Tibial artery (tissue), 4 donors: Measurements from ENCODE around the gene C6orf89.
A peak's percentile ranks its signal among the peaks of the same experiment; 100 is the strongest.

ENCODE experiments used
- DNase-seq, 2 donors: peaks; one replicate each; pipeline ENCODE4 v3.0.0-alpha.2; 2019
- H3K27ac ChIP-seq, 2 donors: fragments of 200-600 bp; sonication (generic) in 1 of 2; 1 replicate in 1 of 2; 2 replicates in 1 of 2; pipeline ENCODE4 v1.5.1; 2018 to 2019; ENCODE audit warnings: mild to moderate bottlenecking in 1 of 2
- H3K27me3 ChIP-seq, 2 donors: fragments of 200-600 bp; sonication (generic) in 1 of 2; one replicate each; pipeline versions ENCODE4 v1.5.1 to v1.6.0; 2016 to 2019
- H3K36me3 ChIP-seq, 3 donors: fragments of 200-600 bp; sonication (generic) in 2 of 3; one replicate each; pipeline ENCODE4 v1.5.1; 2016 to 2019; ENCODE audit warnings: mild to moderate bottlenecking in 2 of 3
- H3K4me1 ChIP-seq, 4 donors: fragments of 200-600 bp; sonication (generic) in 2 of 4; 1 replicate in 3 of 4; 2 replicates in 1 of 4; pipeline ENCODE4 v1.5.1; 2016 to 2019
- H3K4me3 ChIP-seq, 2 donors: fragments of 200-600 bp; sonication (generic) in 1 of 2; 1 replicate in 1 of 2; 2 replicates in 1 of 2; pipeline ENCODE4 v1.5.1; 2018 to 2019; ENCODE audit warnings: mild to moderate bottlenecking in 2 of 2
- H3K9me3 ChIP-seq, 3 donors: fragments of 200-600 bp; sonication (generic) in 1 of 3; one replicate each; pipeline ENCODE4 v1.5.1; 2016 to 2019
- CTCF ChIP-seq, 2 experiments: fragments of 200-600 bp in 1 of 2; fragments of 450-650 bp in 1 of 2; IDR thresholded peaks; one replicate each; pipeline ENCODE4 v1.5.1; 2017 to 2019; ENCODE audit warnings: antibody characterized with exemption in 2 of 2, mild to moderate bottlenecking in 1 of 2, moderate library complexity in 1 of 2
- intact Hi-C: fragments of 100-400 bp; cut with DNase I; formaldehyde crosslinking; loops from one replicate; pipeline ENCODE4 v1.15.0; 2023; ENCODE audit warnings: low total_unique reads

C6orf89 gene

GRCh38 chr6:36855750-36856149 is 30.0 kb upstream of the C6orf89 start:
- no peak for TF ChIP-seq CTCF (IDR thresholded peaks at IDR 0.05)
- intact Hi-C loops: loop anchor here (10.0 kb wide), 1 partner anchor 171 kb away; no protein-coding TSS in a partner anchor
- peak overlapping the region; percentile 39 to 62 for H3K27ac ChIP-seq

GRCh38 chr6:36856277-36856676 is 29.5 kb upstream of the C6orf89 start:
- intact Hi-C loops: loop anchor here (10.0 kb wide), 1 partner anchor 171 kb away; no protein-coding TSS in a partner anchor
- Histone ChIP-seq H3K27ac (peak overlapping the region; percentile 39 to 62), H3K36me3 (peaks cover 0 to 14% (median 0%) of the 10 kb centered on the region in 3 donors), H3K4me3 (no peak overlapping the region), H3K27me3 (no peaks in the 10 kb centered on the region), H3K4me1 (peaks cover 0 to 55% (median 30%) of the 10 kb centered on the region in 4 donors), H3K9me3 (no peaks in the 10 kb centered on the region)
- no peak for DNase-seq
- no peak for TF ChIP-seq CTCF (IDR thresholded peaks at IDR 0.05)

More at GRCh38 chr6:36855750-36856149, 30.0 kb upstream of the C6orf89 start:
- Histone ChIP-seq H3K36me3 (peaks cover 0 to 14% (median 0%) of the 10 kb centered on the region in 3 donors), H3K9me3 (no peaks in the 10 kb centered on the region), H3K27me3 (no peaks in the 10 kb centered on the region), H3K4me3 (no peak overlapping the region), H3K4me1 (peaks cover 0 to 55% (median 31%) of the 10 kb centered on the region in 4 donors)
- peak in 1 of 2 donors; percentile 38 for DNase-seq

GRCh38 chr6:36857325-36857724 is 28.4 kb upstream of the C6orf89 start:
- no peak for TF ChIP-seq CTCF (IDR thresholded peaks at IDR 0.05)
- Histone ChIP-seq H3K4me3 (no peak overlapping the region), H3K27ac (no peak overlapping the region), H3K9me3 (no peaks in the 10 kb centered on the region), H3K4me1 (peaks cover 0 to 48% (median 22%) of the 10 kb centered on the region in 4 donors), H3K36me3 (peaks cover 0 to 14% (median 0%) of the 10 kb centered on the region in 3 donors), H3K27me3 (no peaks in the 10 kb centered on the region)
- intact Hi-C loops: loop anchor here (10.0 kb wide), 1 partner anchor 173 kb away; no protein-coding TSS in a partner anchor
- peak in 1 of 2 donors; percentile 9 for DNase-seq

GRCh38 chr6:36858407-36858981 is 27.3 kb upstream of the C6orf89 start:
- no peaks in the 10 kb centered on the region for H3K9me3 ChIP-seq
- peak overlapping the region in 1 of 2 donors; percentile 39 for H3K27ac ChIP-seq
- H3K4me1 ChIP-seq: peaks cover 0 to 36% (median 13%) of the 10 kb centered on the region in 4 donors
- H3K36me3 ChIP-seq: peaks cover 0 to 18% (median 6%) of the 10 kb centered on the region in 3 donors
- no peak overlapping the region for H3K4me3 ChIP-seq
- TF ChIP-seq CTCF (IDR thresholded peaks at IDR 0.05): no peak
- H3K27me3 ChIP-seq: no peaks in the 10 kb centered on the region
- no peak for DNase-seq
- intact Hi-C loops: loop anchor here (10.0 kb wide), 1 partner anchor 174 kb away; no protein-coding TSS in a partner anchor

- Histone ChIP-seq H3K9me3 (no peaks in the 10 kb centered on the region), H3K27me3 (no peaks in the 10 kb centered on the region), H3K27ac (no peak overlapping the region), H3K4me1 (peaks cover 0 to 28% (median 11%) of the 10 kb centered on the region in 4 donors), H3K36me3 (peaks cover 0 to 19% (median 6%) of the 10 kb centered on the region in 3 donors), H3K4me3 (no peak overlapping the region)
- intact Hi-C loops: no loop called here
- no peak for TF ChIP-seq CTCF (IDR thresholded peaks at IDR 0.05)
- no peak for DNase-seq
These were observed 25.6 kb upstream of the C6orf89 start for GRCh38 chr6:36860126-36860525.
